A673 (cell line): Measurements from ENCODE around the gene SERINC4. TPM values are rescaled to one million over a fixed set of nuclear protein-coding genes. Genes with fewer than 3 reads are reported as not detected.
"Not testable (repeated sequence)": the region's sequence is repeated elsewhere in the genome, so short reads cannot be mapped to it uniquely, and the experiment has no call there.

ENCODE experiments used
- BruUV-seq: library from RNA; stranded (reverse); fragments of 400-500 nt; replicated peaks from 2 replicates; lab custom pipeline; 2021; lab: Mats Ljungman, UMichigan
- CTCF ChIA-PET: fragments of 300-600 bp; sonication (Branson Sonifier 250); formaldehyde crosslinking; loops from one replicate; lab custom pipeline; 2022; ENCODE audit warnings: antibody characterized with exemption; lab: Charles Lee
- POLR2A ChIA-PET: fragments of 300-600 bp; sonication (Branson Sonifier 250); formaldehyde crosslinking; loops from one replicate; lab custom pipeline; 2022; ENCODE audit warnings: antibody characterized with exemption; ENCODE audit not compliant: low non-redundant PET; lab: Charles Lee
- DNase-seq: peaks from one replicate; pipeline ENCODE4 v3.0.0-alpha.2; 2015; ENCODE audit warnings: low spot score
- H3K27ac ChIP-seq: fragments of 200-600 bp; sonication (generic); 2 replicates; pipeline ENCODE4 v1.5.1; 2016; ENCODE audit warnings: mixed run types, low read depth, mild to moderate bottlenecking, mixed read lengths, antibody characterized with exemption, low read length; ENCODE audit not compliant: poor library complexity, severe bottlenecking
- H3K27me3 ChIP-seq: fragments of 200-600 bp; sonication (generic); replicated peaks from 2 replicates; pipeline ENCODE4 v1.6.1; 2017; ENCODE audit warnings: mixed run types, low read depth, mild to moderate bottlenecking, mixed read lengths, antibody characterized with exemption, low read length; ENCODE audit not compliant: insufficient read depth, poor library complexity
- H3K36me3 ChIP-seq: fragments of 200-600 bp; sonication (generic); 2 replicates; pipeline ENCODE4 v1.6.1; 2016; ENCODE audit warnings: mixed run types, mild to moderate bottlenecking, mixed read lengths, antibody characterized with exemption, low read length; ENCODE audit not compliant: insufficient read depth, poor library complexity, severe bottlenecking
- H3K4me1 ChIP-seq: fragments of 200-600 bp; sonication (generic); 2 replicates; pipeline ENCODE4 v1.6.1; 2017; ENCODE audit warnings: mixed run types, mild to moderate bottlenecking, mixed read lengths, antibody characterized with exemption, low read length; ENCODE audit not compliant: insufficient read depth, poor library complexity, severe bottlenecking
- H3K4me3 ChIP-seq: fragments of 200-600 bp; sonication (generic); 2 replicates; pipeline ENCODE4 v1.5.1; 2016; ENCODE audit warnings: low read depth, mixed run types, mild to moderate bottlenecking, mixed read lengths, low read length; ENCODE audit not compliant: poor library complexity, severe bottlenecking
- H3K9me3 ChIP-seq: fragments of 200-600 bp; sonication (generic); 2 replicates; pipeline ENCODE4 v1.6.1; 2016; ENCODE audit warnings: mixed run types, low read depth, mild to moderate bottlenecking, mixed read lengths, antibody characterized with exemption, low read length; ENCODE audit not compliant: poor library complexity, severe bottlenecking
- CTCF ChIP-seq: fragments of 300-800, 200-600 bp; sonication (generic); conservative IDR thresholded peaks from 2 replicates; pipeline ENCODE4 v1.5.1; 2017; ENCODE audit warnings: low read depth, mild to moderate bottlenecking, antibody characterized with exemption, low read length, moderate library complexity, mixed read lengths
- EZH2 ChIP-seq: fragments of 200-600 bp; sonication (generic); IDR thresholded peaks from 2 replicates; pipeline ENCODE4 v1.6.1; 2017; ENCODE audit warnings: borderline replicate concordance, low read depth, mild to moderate bottlenecking, mixed read lengths, antibody characterized with exemption, low read length; ENCODE audit not compliant: poor library complexity, severe bottlenecking
- intact Hi-C: fragments of 100-400 bp; cut with micrococcal nuclease; formaldehyde crosslinking; loops from one replicate; pipeline ENCODE4 v1.10.0; 2022; ENCODE audit not compliant: unreplicated experiment
- total RNA-seq: library from RNA; stranded (reverse); gene quantifications from 2 replicates; pipeline ENCODE4 v1.2.3, GENCODE V29; 2021

Gene SERINC4
- total RNA-seq, 1 experiment from 2014 or later: not detected

- intact Hi-C loops, H3K9me3 ChIP-seq, POLR2A ChIA-PET, DNase-seq, H3K27ac ChIP-seq, H3K27me3 ChIP-seq, CTCF ChIA-PET, H3K4me3 ChIP-seq, H3K4me1 ChIP-seq, BruUV-seq: not testable (repeated sequence)
- H3K36me3 ChIP-seq: peaks cover 37% of the 10 kb centered on the region
These were observed 30.0 kb upstream of the SERINC4 start for GRCh38 chr15:43829951-43830540.

- peaks cover 7% of the 10 kb centered on the region for H3K4me1 ChIP-seq
- H3K9me3 ChIP-seq: no peaks in the 10 kb centered on the region
- POLR2A ChIA-PET: no interaction called here
- BruUV-seq: TSS peak; percentile 44
- intact Hi-C loops: no loop called here
- peak overlapping the region; percentile 92 for H3K27ac ChIP-seq
- DNase-seq: peak; percentile 45
- H3K27me3 ChIP-seq: no peaks in the 10 kb centered on the region
- TF ChIP-seq EZH2: no peak
- TF ChIP-seq CTCF: no peak
- H3K4me3 ChIP-seq: peak overlapping the region; percentile 72
- CTCF ChIA-PET: no interaction called here
- peaks cover 27% of the 10 kb centered on the region for H3K36me3 ChIP-seq
These were observed 28.1 kb upstream of the SERINC4 start for GRCh38 chr15:43828061-43828657.

DNA sequence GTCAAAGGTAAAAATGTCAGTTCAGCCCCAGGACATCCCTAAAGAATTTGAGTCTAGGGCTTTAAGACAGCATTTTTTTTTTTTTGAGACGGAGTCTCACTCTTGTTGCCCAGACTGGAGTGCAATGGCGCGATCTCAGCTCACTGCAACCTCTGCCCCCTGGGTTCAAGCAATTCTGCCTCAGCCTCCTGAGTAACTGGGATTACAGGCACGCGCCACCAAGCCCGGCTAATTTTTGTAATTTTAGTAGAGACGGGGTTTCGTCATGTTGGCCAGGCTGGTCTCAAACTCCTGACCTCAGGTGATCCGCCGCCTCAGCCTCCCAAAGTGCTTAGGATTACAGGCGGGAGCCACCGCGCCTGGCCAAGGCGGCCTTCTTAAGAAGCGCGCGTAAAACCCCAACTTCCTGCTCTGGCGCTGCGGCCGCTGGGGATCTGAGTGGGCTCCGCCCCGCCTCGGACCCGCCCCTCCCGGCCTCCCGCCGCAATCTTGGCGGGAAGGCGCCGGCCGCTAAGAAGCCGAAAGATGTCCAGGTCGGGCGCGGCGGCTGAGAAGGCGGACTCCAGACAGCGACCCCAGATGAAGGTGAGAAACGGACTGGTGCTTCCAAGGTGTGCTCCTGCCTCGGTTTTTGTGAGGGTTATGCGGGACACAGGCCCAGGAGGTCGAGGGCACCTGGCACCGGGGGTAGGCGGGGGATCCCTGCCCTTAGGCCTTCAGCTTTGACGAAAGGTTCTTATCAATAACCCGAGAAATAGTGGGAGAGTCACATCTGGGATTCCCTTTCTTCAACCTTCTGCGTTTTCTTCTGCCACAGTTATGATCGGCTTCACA is 26.7 kb upstream of the SERINC4 start, which contains the start of gene WDR76:
Gene WDR76, plus strand, starts transcription at position 495 of the 834 bp plus-strand sequence. Its CDS starts 31 bp downstream, at position 526.
- no TSS peak for BruUV-seq
- POLR2A ChIA-PET: interaction anchor here (0.7 kb wide), 1 partner anchor 119 kb away, joined by 3 read pairs; no protein-coding TSS in a partner anchor
- peak within 1 kb of the TSS; percentile 92 for H3K27ac ChIP-seq

More for the DNA sequence above, 26.7 kb upstream of the SERINC4 start, which contains the start of gene WDR76:
- Histone ChIP-seq H3K9me3 (no peaks in the 10 kb centered on the region), H3K4me3 (peak within 1 kb of the TSS; percentile 72), H3K4me1 (peaks cover 7% of the 10 kb centered on the region), H3K36me3 (peaks cover 27% of the 10 kb centered on the region), H3K27me3 (no peaks in the 10 kb centered on the region)
- CTCF ChIA-PET: no interaction called here
- DNase-seq: peak; percentile 93
- TF ChIP-seq EZH2: no peak
- TF ChIP-seq CTCF: no peak
- intact Hi-C loops: no loop called here
